ENCODE data around the gene ZHX3. TPM values are rescaled to one million over a fixed set of nuclear protein-coding genes. Genes with fewer than 3 reads are reported as not detected.

Gene ZHX3
- polyA plus RNA-seq, 3 donors: 0.58 to 3.2 (median 1.1) TPM

DNA sequence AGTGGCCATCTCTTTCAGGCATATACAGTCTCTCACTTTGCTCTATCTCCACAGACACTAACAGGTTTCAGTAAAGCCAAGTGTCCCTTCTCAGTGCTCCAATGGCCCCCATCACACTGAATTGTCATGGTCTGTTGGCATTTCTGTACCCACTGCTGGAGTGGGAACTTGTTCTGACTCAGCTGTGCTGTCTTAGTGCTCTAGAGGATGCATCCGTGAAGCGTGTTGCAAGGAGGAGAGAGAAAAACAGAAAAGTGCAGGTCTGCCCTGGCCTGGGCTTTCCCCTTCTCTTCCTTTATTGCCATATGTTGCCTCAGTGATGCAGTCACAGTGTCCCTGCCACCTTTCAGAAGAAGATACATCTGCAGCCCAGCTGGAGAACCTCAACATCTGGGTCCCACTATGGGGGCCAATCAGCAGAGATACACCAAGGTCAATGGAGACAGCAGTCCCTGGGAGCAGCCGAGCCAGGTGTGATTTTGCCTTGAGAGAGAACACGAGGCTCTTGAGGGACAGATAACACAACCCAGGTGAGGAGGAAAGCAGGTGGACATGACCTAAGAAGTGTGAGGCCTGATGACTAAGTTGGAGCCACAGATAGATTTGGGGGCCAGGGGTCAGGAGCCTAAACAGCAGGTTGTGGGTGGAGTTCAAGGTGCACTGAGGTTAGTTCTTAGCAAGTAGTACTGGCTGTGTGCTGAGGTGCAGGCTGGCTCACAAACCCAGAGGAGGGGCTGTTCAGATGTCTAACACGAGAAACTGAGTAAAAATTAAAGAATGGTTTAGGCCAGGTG is 185.7 kb downstream of the ZHX3 start:
- H3K4me3 Mint-ChIP-seq: peak overlapping the region in 1 of 2 donors; percentile 29
- peak in 1 of 3 donors; percentile 30 for DNase-seq
- no peak overlapping the region for H2AFZ ChIP-seq (ENCODE audit: insufficient read depth, low read depth, low read length, poor library complexity, severe bottlenecking)
- TF ChIP-seq, protein P1, sequence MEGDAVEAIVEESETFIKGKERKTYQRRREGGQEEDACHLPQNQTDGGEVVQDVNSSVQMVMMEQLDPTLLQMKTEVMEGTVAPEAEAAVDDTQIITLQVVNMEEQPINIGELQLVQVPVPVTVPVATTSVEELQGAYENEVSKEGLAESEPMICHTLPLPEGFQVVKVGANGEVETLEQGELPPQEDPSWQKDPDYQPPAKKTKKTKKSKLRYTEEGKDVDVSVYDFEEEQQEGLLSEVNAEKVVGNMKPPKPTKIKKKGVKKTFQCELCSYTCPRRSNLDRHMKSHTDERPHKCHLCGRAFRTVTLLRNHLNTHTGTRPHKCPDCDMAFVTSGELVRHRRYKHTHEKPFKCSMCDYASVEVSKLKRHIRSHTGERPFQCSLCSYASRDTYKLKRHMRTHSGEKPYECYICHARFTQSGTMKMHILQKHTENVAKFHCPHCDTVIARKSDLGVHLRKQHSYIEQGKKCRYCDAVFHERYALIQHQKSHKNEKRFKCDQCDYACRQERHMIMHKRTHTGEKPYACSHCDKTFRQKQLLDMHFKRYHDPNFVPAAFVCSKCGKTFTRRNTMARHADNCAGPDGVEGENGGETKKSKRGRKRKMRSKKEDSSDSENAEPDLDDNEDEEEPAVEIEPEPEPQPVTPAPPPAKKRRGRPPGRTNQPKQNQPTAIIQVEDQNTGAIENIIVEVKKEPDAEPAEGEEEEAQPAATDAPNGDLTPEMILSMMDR (IDR thresholded peaks at IDR 0.05): no peak
- peaks cover 8 to 11% of the 10 kb centered on the region in 2 donors for H3K36me3 Mint-ChIP-seq
- H3K27ac Mint-ChIP-seq: peak overlapping the region in 1 of 7 donors; percentile 33
- H3K27ac ChIP-seq (ENCODE audit: low read depth in 1 of 2, low read length in 2 of 2): no peak overlapping the region
- H3K4me3 ChIP-seq (replicated peaks in 1 of 3; ENCODE audit: low read depth in 2 of 3, low read length in 3 of 3): no peak overlapping the region
- H3K9me3 Mint-ChIP-seq: peaks cover 0 to 7% (median 4%) of the 10 kb centered on the region in 7 donors
- peaks cover 0 to 3% of the 10 kb centered on the region in 2 donors for H3K36me3 ChIP-seq (replicated peaks in 1 of 2; ENCODE audit: control insufficient read depth in 1 of 2, insufficient read depth in 2 of 2, low read length in 2 of 2)
- H4K20me1 ChIP-seq (ENCODE audit: insufficient read depth, low read length): no peaks in the 10 kb centered on the region
- H3K79me2 ChIP-seq (ENCODE audit: insufficient read depth, low read length): no peaks in the 10 kb centered on the region
- H3K27me3 ChIP-seq (ENCODE audit: control insufficient read depth in 2 of 2, insufficient read depth in 2 of 2, low read length in 2 of 2): peaks cover 4 to 17% of the 10 kb centered on the region in 2 donors
- 97% methylated on average over 3 of the region's 5 CpGs for WGBS (ENCODE audit: insufficient coverage)
- intact Hi-C loops (cut with micrococcal nuclease): no loop called here
- peaks cover 17 to 20% (median 20%) of the 10 kb centered on the region in 3 donors for H3K27me3 Mint-ChIP-seq (ENCODE audit: low read depth in 3 of 3)
- no peaks in the 10 kb centered on the region for H3K9me3 ChIP-seq (replicated peaks in 1 of 2; ENCODE audit: control insufficient read depth in 1 of 2, insufficient read depth in 1 of 2, low read length in 2 of 2)
- H3K4me2 ChIP-seq (replicated peaks; ENCODE audit: extremely low read depth, low read length, poor library complexity, severe bottlenecking): no peak overlapping the region
- H3K9ac ChIP-seq (ENCODE audit: insufficient read depth, low read length, poor library complexity, severe bottlenecking): no peak overlapping the region
- H3K4me1 ChIP-seq (ENCODE audit: control insufficient read depth in 1 of 2, insufficient read depth in 2 of 2, low read length in 2 of 2): peaks cover 6 to 7% of the 10 kb centered on the region in 2 donors
- peaks cover 6% of the 10 kb centered on the region for H3K4me1 Mint-ChIP-seq

Small RNA genes lying within 50 kb of the gene (small RNA-seq; reads per million reads assigned to genes)
- gene AL022394.1 (ENCODE audit: insufficient read length, low read depth) (not detected), gene MIR6871 (ENCODE audit: insufficient read length, low read depth) (not detected), gene RN7SL615P (ENCODE audit: insufficient read length, low read depth) (not detected)

Other genes starting within 250 kb of the ZHX3 start
- gene PLCG1, start 180.2 kb downstream of the ZHX3 start, polyA plus RNA-seq: 1 to 10 TPM in 2 of 3 donors, under 1 TPM in 1; 0.33 to 3.8 (median 1.0) TPM
- gene LPIN3, start 23.1 kb upstream of the ZHX3 start, polyA plus RNA-seq: under 1 TPM in 1 of 3 donors, not detected in 2; 0.01 TPM
- not detected for gene EMILIN3, start 49.1 kb upstream of the ZHX3 start, polyA plus RNA-seq

All from CD14-positive monocyte (primary cell).